Brain pericyte (primary cell): ENCODE results near the gene EXT2.

ENCODE experiments used
- DNase-seq: peaks from one replicate; pipeline ENCODE4 v3.0.0-alpha.2; 2012; ENCODE audit warnings: low read depth, low spot score

Gene EXT2

GRCh38 chr11:44266056-44266780 is 170.7 kb downstream of the EXT2 start:
- no peak for DNase-seq

- no peak for DNase-seq
These were observed 171.7 kb downstream of the EXT2 start for GRCh38 chr11:44267006-44267749.

- DNase-seq, result no peak
These were observed 172.5 kb downstream of the EXT2 start for GRCh38 chr11:44267750-44268613.

GRCh38 chr11:44268614-44269080 is 173.2 kb downstream of the EXT2 start:
- no peak for DNase-seq

GRCh38 chr11:44269369-44270351 is 174.2 kb downstream of the EXT2 start:
- DNase-seq, result no peak

- no peak for DNase-seq
These were observed 175.2 kb downstream of the EXT2 start for GRCh38 chr11:44270403-44271273.

GRCh38 chr11:44271286-44271685 is 175.8 kb downstream of the EXT2 start:
- DNase-seq, result no peak

GRCh38 chr11:44274404-44274803 is 178.9 kb downstream of the EXT2 start:
- no peak for DNase-seq

- DNase-seq, result no peak
These were observed 179.8 kb downstream of the EXT2 start for GRCh38 chr11:44275241-44275640.

GRCh38 chr11:44275961-44276550 is 180.6 kb downstream of the EXT2 start:
- no peak for DNase-seq

GRCh38 chr11:44277196-44278090 is 182.0 kb downstream of the EXT2 start:
- no peak for DNase-seq

- no peak for DNase-seq
These were observed 184.0 kb downstream of the EXT2 start for GRCh38 chr11:44279483-44279882.

GRCh38 chr11:44280257-44280656 is 184.8 kb downstream of the EXT2 start:
- no peak for DNase-seq

GRCh38 chr11:44281151-44281550 is 185.7 kb downstream of the EXT2 start:
- no peak for DNase-seq

- DNase-seq, result no peak
These were observed 187.1 kb downstream of the EXT2 start for GRCh38 chr11:44282620-44283019.

GRCh38 chr11:44285756-44286155 is 190.3 kb downstream of the EXT2 start:
- DNase-seq, result no peak

- DNase-seq, result no peak
These were observed 190.9 kb downstream of the EXT2 start for GRCh38 chr11:44286268-44286880.

- no peak for DNase-seq
These were observed 191.4 kb downstream of the EXT2 start for GRCh38 chr11:44286911-44287310.
